ENCODE results near the gene CX3CL1.
A peak's percentile ranks its signal among the peaks of the same experiment; 100 is the strongest.

The CX3CL1 gene

DNA sequence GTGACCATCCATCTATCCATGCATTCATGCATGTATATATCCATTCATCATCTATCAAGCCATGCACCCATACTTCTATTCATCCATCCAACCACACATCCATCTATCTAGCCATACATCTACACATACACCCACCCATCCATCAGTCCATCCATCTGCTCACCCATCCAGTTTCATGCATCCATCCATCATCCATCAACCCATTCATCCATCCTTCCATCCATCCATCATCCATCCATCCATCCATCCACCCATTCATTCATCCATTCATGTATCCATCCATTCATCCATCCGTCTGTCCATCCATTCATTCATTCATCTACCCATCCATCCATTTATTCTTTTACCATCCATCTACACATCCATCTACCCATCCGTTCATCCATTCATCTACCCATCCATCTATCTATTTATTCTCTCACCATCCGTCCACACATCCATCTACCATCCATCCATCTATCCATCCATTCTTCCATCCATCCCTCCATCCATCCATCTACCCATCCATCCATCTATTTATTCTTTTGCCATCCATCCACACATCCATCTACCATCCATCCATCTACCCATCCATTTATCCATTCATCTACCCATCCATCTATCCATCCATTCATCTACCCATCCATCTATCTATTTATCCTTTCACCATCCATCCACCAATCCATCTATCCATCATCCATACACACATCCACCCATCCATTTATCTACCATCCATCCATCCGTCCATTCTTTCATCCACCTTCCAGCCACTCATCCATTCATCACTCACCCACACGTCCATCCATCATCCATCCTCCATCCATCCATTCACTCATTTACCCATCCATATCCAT lies 35.4 kb downstream of the CX3CL1 start:
- DNase-seq, result no peak

DNA sequence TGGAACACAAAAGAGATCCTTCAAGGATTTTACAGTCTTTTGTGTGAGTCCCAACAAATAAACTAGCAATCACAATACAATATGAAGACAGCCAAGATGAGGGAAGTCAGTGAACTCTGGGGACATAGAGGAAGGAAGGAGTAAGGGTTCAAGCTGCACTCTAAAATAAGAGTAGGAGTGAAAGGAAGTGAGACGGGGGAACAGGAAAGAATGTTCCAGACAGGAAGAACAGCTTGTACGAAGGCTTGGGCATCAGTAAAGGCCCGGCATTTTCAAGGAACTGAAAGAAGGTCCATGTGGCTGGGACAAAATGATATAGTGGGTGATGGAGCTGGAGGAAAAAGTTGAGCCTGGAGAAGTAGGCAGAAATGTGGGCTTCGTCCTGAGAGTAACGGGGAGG lies 36.8 kb downstream of the CX3CL1 start:
- DNase-seq, result peak; percentile 40

DNA sequence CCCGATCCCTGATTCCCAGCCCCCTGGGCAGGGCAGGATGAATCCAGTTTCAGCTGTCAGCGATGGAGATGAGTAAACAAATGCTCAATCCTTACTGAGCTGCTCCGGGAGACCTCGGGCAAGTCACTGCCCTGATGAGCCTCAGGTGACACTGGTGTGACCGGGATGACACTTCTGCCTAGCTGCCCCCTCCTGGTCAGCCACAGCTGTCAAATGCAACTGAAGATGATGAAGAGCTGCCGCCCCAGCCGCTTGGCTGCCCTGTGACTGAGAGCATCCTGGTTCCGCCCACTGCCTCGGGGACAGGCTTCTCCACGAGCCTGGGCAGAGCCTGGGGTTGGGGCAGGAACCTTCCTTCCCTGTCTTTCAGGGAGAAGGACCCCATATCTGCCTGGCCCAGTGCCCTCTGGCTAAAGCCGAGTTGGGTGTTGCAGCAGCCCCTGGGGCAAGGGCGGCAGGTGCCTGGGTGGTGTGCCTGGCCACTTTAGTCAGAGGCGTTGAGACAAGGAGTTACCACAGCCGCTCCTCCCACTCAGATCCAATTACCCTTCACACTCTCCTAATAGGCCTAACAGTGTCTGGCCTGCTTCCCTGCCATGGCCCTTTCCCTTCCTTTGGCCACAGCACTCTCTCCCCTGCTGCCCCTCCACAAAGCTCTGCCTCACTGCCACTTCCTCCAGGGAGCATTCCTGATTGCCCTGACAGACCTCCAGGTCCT lies 37.7 kb downstream of the CX3CL1 start:
- DNase-seq, result peak; percentile 31

DNA sequence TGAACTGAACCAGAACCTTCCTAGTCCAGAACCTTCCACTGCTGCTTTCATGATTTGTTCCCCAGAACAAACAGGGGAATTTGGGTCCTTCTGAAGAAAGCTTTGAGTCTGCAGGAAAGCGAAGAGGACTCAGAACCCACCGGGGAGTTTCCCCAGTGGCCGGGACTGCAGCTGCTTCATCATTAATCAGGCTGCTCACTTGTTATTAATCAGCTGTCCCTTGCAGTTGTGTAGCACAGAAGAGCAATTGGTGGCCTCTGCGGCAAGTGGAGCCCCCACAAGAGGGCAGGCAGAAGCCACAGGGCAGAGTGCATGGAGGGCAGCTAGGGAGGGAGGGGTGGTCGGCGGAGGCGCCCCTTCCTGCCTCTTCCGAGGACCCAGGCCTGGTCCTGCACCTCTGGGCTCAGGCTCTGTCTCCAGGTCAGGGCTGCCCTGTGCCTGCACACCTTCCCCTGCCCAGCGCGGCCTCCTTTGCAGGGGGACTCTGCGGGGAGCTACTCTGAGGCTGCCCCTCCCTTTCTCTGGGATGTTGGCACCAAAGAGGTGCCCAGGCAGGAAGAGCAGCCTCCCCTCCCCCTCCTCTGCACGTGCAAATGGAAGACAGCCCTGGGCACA lies 39.2 kb downstream of the CX3CL1 start:
- no peak for DNase-seq

DNA sequence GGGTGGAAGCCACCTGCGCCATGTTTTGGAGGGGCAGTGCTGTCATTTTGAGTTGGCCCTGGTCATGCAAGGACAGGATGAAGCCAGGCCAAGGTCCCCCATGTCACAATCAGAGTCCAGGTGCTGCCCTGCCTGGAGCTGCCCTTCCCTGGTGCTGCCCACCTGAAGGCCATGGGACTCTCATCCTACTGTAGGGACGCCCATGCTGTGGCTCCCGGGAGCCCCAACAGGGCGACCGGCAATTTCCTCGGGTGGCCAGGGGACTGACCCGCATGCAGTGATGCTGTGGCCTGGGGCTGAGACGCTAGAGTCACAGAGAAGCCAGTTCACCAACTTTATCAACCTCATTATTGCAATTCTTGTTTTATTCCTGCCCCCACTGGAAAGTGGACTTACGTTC lies 40.3 kb downstream of the CX3CL1 start:
- no peak for DNase-seq

DNA sequence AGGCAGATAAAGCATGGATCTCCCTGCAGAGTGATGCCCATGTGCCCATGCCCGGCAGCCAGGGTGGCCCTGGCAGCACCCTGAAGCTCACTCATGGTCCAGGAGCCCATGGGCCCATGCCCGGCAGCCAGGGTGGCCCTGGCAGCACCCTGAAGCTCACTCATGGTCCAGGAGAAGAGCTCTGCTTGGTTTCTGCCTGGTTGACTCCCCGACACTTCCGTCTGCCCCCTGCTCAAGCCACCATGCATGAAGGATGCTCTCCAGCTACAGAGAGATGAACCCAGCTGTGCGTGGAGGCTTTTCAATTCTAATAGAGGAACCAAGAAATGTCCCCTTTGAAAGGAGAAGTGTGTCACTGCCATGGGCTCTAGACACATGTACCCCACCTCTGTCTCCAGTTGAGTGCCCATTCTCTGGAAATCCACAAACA lies 41.0 kb downstream of the CX3CL1 start:
- DNase-seq, result peak; percentile 41

DNA sequence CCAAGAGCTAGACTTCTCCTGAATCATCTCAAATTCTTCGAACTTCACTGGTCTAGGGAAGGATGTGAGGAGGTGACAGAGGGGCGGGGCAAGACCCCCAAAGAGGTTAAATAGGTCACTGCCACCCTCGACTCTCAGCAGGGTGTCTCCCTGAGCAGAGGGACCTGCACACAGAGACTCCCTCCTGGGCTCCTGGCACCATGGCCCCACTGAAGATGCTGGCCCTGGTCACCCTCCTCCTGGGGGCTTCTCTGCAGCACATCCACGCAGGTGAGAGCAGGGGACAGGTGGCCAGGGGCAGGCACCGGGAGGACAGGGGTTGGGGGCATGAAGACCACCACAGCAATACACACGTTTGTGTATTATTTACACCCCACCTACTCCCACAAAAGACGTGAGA lies 41.4 kb downstream of the CX3CL1 start:
- DNase-seq, result no peak

DNA sequence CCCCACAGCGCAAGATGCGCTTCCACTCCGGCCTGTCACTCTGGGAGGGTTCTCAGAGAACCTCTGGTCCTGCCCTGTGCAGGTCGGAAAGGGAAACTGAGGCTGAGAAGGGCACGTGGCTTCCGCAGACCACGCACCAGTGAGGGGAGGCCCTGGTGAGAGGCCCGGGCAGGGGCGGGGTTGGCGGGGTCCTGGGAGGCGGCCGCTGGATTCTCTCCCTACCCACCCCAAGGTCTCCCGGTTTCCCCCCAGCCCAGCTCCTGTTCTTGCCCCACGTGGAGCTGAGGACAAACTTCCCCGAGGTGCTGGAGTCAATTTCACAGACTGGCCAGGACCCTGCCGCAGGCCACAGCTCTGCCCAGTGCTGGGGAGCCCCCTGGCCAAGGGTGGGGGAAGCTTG lies 43.8 kb downstream of the CX3CL1 start:
- no peak for DNase-seq

DNA sequence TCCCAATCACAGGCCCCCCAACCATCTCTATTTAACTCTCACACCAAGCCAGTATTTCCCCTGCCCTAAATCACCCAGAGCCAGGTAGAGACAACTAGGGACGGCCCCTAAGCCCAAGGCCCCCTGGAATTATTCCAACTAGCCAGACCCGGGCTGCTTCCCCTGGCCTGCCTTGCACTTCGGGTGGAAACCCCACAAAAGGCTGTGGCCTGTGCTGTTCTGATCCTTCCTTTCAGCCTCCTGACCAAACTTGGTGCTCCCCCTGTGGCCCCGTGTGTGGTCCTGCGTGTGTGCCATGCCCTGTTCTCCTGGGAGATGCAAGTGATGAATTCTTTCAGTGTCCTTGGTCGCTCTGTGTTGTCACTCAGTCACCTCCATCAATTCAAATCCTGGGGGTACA lies 47.2 kb downstream of the CX3CL1 start:
- no peak for DNase-seq

DNA sequence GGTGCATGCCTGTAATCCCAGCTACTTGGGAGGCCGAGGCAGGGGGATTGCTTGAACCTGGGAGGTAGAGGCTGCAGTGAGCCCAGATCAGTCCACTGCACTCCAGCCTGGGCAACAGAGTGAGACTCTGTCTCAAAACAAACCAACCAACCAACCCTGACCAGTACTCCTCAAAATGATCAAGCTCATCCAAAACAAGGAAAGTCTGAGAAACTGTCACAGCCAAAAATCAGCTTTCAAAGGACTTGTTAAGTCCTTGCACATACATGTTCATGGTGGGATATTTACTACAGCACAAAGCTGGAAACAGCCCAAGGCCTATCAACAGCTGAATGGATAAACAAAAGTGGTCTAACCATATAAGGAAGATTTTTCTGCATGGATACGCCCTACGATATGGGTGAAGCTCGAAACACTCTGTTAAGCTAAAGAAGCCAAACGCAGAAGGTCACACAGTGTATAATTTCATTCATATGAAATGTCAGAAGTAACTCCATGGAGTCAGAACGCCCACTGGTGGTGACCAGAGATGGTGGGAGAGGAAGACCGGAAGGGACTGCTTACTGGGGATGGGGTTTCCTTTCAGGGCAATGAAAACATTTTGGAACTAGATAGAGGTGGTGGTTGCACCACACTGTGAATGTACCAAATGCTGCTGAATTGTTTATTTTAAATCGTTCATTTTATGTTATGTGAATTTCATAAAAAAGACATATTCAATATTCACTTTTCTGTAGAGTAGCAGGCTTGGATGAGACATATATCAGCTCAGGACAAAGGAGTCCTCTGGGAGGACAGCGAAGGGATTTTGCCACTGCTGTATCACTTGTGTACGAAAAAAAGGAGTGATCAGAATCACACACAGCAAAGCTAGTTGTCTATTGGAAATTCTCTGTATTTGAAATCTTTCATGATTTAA lies 50.0 kb downstream of the CX3CL1 start:
- peak; percentile 64 for DNase-seq

DNA sequence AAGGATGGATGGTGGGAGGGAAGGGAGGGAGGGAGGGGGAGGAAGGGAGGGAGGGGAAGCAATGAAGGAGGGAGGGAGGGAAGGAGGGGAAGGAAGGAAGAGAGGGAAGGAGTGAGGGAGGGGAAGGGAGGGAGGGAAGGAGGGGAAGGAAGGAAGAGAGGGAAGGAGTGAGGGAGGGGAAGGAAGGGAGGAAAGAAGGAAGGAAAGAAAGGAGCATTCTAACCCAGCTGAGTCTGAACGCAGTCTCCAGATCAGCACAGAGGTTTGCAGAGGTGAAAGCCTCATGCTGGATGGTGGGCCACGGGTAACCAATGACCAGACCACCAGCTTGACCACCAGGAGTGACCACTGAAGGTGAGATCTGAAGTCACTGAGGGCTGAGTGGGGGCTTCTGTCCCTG lies 50.9 kb downstream of the CX3CL1 start:
- DNase-seq, result no peak

DNA sequence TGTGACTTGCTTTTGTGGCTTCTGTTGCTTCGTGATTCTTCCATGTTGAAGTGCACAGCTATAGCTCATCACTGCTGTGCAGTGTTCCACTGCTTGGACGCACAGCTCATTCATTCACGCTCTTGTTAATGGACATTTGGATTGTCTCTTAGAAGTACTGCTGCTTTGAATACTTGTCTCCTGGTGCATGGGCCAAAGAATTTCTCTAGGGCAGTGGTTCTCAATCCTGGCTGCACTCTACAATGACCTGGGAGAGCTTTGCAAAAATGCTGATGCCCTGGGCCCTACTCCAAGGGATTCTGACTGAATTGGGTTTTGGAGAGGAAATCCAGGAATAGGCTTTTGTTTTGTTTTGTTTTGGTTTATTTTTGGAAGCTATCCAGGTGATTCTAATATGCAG lies 52.3 kb downstream of the CX3CL1 start:
- no peak for DNase-seq

DNA sequence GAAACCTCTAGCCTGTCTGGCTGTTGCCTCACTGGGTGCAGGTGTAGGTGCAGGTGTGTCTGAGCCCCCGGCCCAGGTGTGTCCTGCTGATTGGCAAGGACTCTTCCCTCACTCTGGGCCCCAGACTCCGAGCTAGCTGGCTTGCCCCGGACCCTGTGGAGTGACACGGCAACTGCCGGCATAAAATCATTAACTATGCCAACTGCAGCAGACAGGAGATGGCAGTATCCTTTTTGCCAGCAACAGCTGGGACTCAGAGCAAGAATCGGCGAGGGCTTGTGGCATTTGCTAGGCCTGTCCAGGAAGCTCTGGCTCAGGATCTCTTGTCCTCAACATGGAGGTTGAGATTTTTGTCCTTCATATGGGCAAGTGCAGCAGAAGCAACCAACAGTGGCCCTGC lies 54.1 kb downstream of the CX3CL1 start:
- no peak for DNase-seq

DNA sequence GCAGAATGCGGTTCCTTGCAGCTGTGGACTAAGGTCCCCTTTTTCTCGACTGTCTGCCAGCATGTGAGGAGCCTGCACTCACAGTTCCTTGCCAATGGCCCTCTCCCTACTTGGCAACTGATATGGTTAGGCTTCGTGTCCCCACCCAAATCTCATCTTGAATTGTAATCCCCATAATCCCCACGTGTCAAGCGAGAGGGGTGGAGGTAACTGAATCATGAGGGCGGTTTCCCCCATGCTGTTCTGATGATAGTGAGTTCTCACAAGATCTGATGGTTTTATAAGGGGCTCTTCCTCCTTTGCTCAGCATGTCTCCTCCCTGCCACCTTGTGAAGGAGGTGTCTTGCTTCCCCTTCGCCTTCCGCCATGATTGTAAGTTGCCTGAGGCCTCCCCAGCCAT lies 55.0 kb downstream of the CX3CL1 start:
- DNase-seq, result no peak

DNA sequence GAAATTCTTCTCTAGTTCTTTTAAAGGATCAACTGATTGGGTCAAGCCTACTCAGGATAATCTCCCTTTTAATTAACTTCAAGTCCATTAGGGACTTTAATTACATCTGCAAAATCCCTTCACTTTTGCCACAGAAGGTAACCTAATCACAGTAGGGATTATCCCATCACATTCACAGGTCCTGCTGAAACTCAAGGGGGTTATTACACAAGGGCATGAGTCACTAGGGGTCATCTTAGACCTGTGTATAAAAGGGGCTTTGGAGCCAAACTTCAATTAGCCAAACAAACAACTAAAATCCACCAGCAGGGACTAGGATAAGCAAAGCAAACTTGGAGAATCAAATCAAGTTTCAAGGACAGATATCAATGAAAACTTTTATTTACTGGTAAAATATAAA lies 55.5 kb downstream of the CX3CL1 start:
- DNase-seq, result no peak

DNA sequence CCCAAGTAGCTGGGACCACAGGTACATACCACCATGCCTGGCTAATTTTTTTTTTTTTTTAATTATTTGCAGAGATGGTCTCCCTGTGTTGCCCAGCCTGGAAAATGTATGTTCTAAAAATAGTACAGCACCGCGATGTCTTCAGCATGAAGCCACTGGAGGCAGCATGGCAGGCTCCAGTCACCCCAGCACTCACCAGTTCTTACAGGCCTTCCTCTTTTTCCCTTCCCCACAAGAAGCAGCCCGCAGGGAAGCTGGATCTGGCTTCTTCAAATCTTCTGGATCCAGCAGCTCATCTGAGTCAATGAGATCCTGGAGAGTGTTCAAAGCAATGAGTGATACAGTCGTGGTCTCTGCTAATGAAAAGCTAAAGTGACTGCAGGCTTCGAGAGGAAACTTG lies 58.7 kb downstream of the CX3CL1 start:
- peak; percentile 6 for DNase-seq

DNA sequence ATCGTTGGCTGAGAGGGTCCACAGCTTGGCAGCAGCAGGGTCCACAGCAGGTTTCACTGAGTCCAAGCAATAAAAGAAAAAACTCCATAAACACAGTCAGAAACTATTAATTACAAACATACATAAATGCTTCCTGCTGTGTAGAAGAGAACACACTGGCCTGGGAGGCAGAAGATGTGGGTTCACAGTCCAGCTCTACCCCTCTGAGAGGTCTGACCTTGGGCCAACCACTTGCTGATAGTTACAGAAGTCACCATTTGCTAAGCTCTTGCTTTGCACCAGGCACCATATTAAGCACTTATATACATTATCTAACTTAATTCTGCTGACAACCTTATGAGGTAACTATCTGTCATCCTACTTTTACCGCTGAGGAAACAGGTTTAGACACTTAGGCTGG lies 60.2 kb downstream of the CX3CL1 start:
- no peak for DNase-seq

DNA sequence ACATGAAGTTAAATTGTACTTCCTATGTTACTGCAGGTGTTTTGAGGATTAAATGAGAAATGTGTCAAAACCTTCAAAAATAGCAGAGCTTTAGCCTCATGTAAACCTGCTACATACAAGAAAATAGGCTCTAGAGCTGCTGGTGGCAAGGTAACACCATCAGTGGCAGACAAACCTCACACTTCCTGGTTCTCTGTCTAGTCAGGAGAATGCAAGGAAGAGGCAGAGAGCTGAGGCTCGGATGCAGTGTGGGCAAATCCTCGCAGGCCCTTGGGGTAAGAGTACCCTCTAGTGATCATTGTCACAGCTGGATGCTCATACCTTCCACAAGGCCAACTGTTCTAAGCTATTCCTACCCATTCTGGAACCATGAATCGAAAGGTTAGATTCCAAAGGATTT lies 60.7 kb downstream of the CX3CL1 start:
- DNase-seq, result no peak

DNA sequence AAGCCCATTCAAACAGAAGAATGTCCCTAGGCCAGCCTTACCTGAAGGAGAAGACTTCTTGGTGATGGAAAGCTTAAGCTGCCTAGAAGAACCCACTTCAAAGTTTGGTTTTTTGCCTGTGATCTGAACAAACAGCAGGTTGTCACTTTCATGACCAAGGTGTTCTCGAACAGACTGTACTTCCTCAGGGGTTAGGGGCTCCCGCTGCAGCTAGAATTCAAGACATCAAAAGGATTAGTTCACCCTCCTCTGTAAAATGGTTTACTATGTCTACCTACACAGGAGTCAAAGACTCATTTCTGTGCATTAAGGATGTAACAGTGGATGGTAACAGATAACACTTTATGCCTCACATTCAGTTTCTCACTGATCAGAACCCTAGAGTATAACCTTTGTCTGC lies 61.7 kb downstream of the CX3CL1 start:
- no peak for DNase-seq

All from inflammatory macrophage treated with lipopolysaccharide for 4 hours (primary cell).